HepG2 (cell line): ENCODE measurements around the gene SAMD14. TPM values are rescaled to one million over a fixed set of nuclear protein-coding genes. Genes with fewer than 3 reads are reported as not detected.

Source experiments
- AKAP8 ChIP-seq: sonication (generic); formaldehyde crosslinking; IDR thresholded peaks from 2 replicates; pipeline ENCODE4 v1.5.1; 2020; ENCODE audit warnings: mild to moderate bottlenecking, missing genetic modification reagents
- ARID5B ChIP-seq: IDR thresholded peaks from 2 replicates; pipeline ENCODE4 v1.4.0; 2020; ENCODE audit warnings: mild to moderate bottlenecking, missing genetic modification reagents
- FOXP4 ChIP-seq: sonication (generic); formaldehyde crosslinking; IDR thresholded peaks from 2 replicates; pipeline ENCODE4 v1.4.0; 2020; ENCODE audit warnings: missing genetic modification reagents
- PATZ1 ChIP-seq: sonication (generic); formaldehyde crosslinking; IDR thresholded peaks from 2 replicates; pipeline ENCODE4 v1.4.0; 2020; ENCODE audit warnings: missing genetic modification reagents
- PRDM10 ChIP-seq: sonication (generic); formaldehyde crosslinking; IDR thresholded peaks from 2 replicates; pipeline ENCODE4 v1.4.0; 2020; ENCODE audit warnings: low read depth, missing genetic modification reagents
- THAP8 ChIP-seq: sonication (generic); formaldehyde crosslinking; IDR thresholded peaks from 2 replicates; pipeline ENCODE4 v1.5.1; 2020; ENCODE audit warnings: missing genetic modification reagents, mild to moderate bottlenecking, borderline replicate concordance
- TMF1 ChIP-seq: sonication (generic); formaldehyde crosslinking; IDR thresholded peaks from 2 replicates; pipeline ENCODE4 v1.8.1; 2022; ENCODE audit warnings: low read depth, missing genetic modification reagents
- ZNF430 ChIP-seq: sonication (generic); formaldehyde crosslinking; IDR thresholded peaks from 2 replicates; pipeline ENCODE4 v1.9.0; 2021; ENCODE audit warnings: mild to moderate bottlenecking, missing genetic modification reagents
- ZNF513 ChIP-seq: sonication (generic); formaldehyde crosslinking; conservative IDR thresholded peaks from 2 replicates; pipeline ENCODE4 v1.5.0; 2020; ENCODE audit warnings: missing genetic modification reagents
- ZNF546 ChIP-seq: sonication (generic); formaldehyde crosslinking; conservative IDR thresholded peaks from 2 replicates; pipeline ENCODE4 v1.8.1; 2023; ENCODE audit warnings: mild to moderate bottlenecking, missing genetic modification reagents
- ZNF749 ChIP-seq: sonication (generic); formaldehyde crosslinking; IDR thresholded peaks from 2 replicates; pipeline ENCODE4 v1.8.0; 2022; ENCODE audit warnings: mild to moderate bottlenecking, missing genetic modification reagents, moderate library complexity, borderline replicate concordance
- ZNF772 ChIP-seq: sonication (generic); formaldehyde crosslinking; IDR thresholded peaks from 2 replicates; pipeline ENCODE4 v1.5.0; 2020; ENCODE audit warnings: mild to moderate bottlenecking, missing genetic modification reagents
- polyA plus RNA-seq, 8 experiments: library from polyadenylated mRNA; depleted of rRNA in 3 of 8; stranded (reverse) in 7 of 8; unstranded in 1 of 8; fragments of >200 nt; fragmentation: Illumina TruSeq in 4 of 8; extraction: Trizol in 4 of 8; gene quantifications; 2 replicates each; pipeline versions ENCODE4 v1.2.1 to v1.2.3, GENCODE V29; 2011 to 2016; ENCODE audit warnings: low read depth in 4 of 8, missing spikeins in 1 of 8, mixed read lengths in 1 of 8; ENCODE audit not compliant: insufficient read depth in 1 of 8
- total RNA-seq, 5 experiments: library from RNA; depleted of rRNA; stranded (reverse); fragments of >200 nt; fragmentation: Illumina TruSeq; extraction: Trizol; gene quantifications; 2 replicates each; pipeline ENCODE4 v1.2.3, GENCODE V29; 2016; ENCODE audit warnings: low read depth in 1 of 5

SAMD14 gene
- total and polyA plus RNA-seq, 2 of the 13 experiments (the other 11 are each of a cell fraction or from before 2014, with no cell fraction given), result 0.07 to 0.22 TPM

- TF ChIP-seq ARID5B (peak; percentile 9; the same call in 1 of the 2 replicates), ZNF513 (CRISPR knock-in tag) (no peak), PATZ1 (CRISPR knock-in tag) (peak; percentile 38; the same call in 1 of the 2 replicates), ZNF749 (no peak), ZNF772 (0 out of 2 replicates have a peak, but pooled peaks have one; percentile 22), FOXP4 (no peak), PRDM10 (CRISPR knock-in tag) (0 out of 2 replicates have a peak, but pooled peaks have one; percentile 29), ZNF546 (CRISPR knock-in tag) (peak; percentile 47; the same call in 1 of the 2 replicates), AKAP8 (CRISPR knock-in tag) (peak; percentile 96), ZNF430 (CRISPR knock-in tag) (0 out of 2 replicates have a peak, but pooled peaks have one; percentile 59), TMF1 (CRISPR knock-in tag) (0 out of 2 replicates have a peak, but pooled peaks have one; percentile 5), THAP8 (CRISPR knock-in tag) (no peak)
Measured at GRCh38 chr17:50111673-50112655, 18.0 kb downstream of the SAMD14 start (continued).
